GM20000 (cell line): ENCODE results near the gene DGLUCY.
A peak's percentile ranks its signal among the peaks of the same experiment; 100 is the strongest.

ENCODE experiments used
- DNase-seq: peaks from one replicate; pipeline ENCODE4 v3.0.0; 2012; ENCODE audit warnings: low spot score
- CTCF ChIP-seq: IDR thresholded peaks from 2 replicates; pipeline ENCODE4 v1.5.1; 2012; ENCODE audit warnings: mild to moderate bottlenecking, control low read depth; ENCODE audit errors: extremely low read depth, missing control alignments

The DGLUCY gene

GRCh38 chr14:91113829-91114078 lies at the start of gene DGLUCY:
TSS of gene DGLUCY (plus strand) at chr14:91114073. CDS start at chr14:91160295, 46,222 bp downstream.
- TF ChIP-seq CTCF = no peak

GRCh38 chr14:91065266-91065665 lies 48.6 kb upstream of the DGLUCY start:
- no peak for TF ChIP-seq CTCF
- no peak for DNase-seq

More at GRCh38 chr14:91113829-91114078, at the start of gene DGLUCY:
- DNase-seq = peak; percentile 77

- no peak for DNase-seq
- TF ChIP-seq CTCF = no peak
Observed at GRCh38 chr14:91067186-91067585, 46.7 kb upstream of the DGLUCY start.

- TF ChIP-seq CTCF = no peak
Observed at GRCh38 chr14:91068642-91069041, 45.2 kb upstream of the DGLUCY start.

GRCh38 chr14:91070572-91070971 lies 43.3 kb upstream of the DGLUCY start:
- TF ChIP-seq CTCF = no peak
- DNase-seq = no peak

More at GRCh38 chr14:91068642-91069041, 45.2 kb upstream of the DGLUCY start:
- no peak for DNase-seq

- TF ChIP-seq CTCF = no peak
- no peak for DNase-seq
Observed at GRCh38 chr14:91075553-91075952, 38.3 kb upstream of the DGLUCY start.

- no peak for TF ChIP-seq CTCF
- DNase-seq = peak; percentile 32
Observed at GRCh38 chr14:91078095-91078737, 35.7 kb upstream of the DGLUCY start.

GRCh38 chr14:91080071-91080470 lies 33.8 kb upstream of the DGLUCY start:
- DNase-seq = no peak
- TF ChIP-seq CTCF = no peak
